Hepatocyte (in vitro differentiated cells): ENCODE results near the gene KRT71.

Experiments
- EZH2phosphoT487 ChIP-seq: fragments of 200-600 bp; sonication (generic); IDR thresholded peaks from one replicate; pipeline ENCODE4 v1.6.1; 2018; ENCODE audit warnings: antibody characterized with exemption, mild to moderate bottlenecking, low read depth, moderate library complexity; ENCODE audit not compliant: unreplicated experiment, severe bottlenecking
- TF ChIP-seq, protein P1 (sequence below): fragments of 200-600 bp; sonication (generic); IDR thresholded peaks from 2 replicates; pipeline ENCODE4 v1.5.1; 2016; ENCODE audit warnings: antibody characterized with exemption, mild to moderate bottlenecking; ENCODE audit not compliant: poor library complexity

GRCh38 chr12:52501490-52501889, 51.5 kb downstream of the KRT71 start:
- TF ChIP-seq, protein P1, sequence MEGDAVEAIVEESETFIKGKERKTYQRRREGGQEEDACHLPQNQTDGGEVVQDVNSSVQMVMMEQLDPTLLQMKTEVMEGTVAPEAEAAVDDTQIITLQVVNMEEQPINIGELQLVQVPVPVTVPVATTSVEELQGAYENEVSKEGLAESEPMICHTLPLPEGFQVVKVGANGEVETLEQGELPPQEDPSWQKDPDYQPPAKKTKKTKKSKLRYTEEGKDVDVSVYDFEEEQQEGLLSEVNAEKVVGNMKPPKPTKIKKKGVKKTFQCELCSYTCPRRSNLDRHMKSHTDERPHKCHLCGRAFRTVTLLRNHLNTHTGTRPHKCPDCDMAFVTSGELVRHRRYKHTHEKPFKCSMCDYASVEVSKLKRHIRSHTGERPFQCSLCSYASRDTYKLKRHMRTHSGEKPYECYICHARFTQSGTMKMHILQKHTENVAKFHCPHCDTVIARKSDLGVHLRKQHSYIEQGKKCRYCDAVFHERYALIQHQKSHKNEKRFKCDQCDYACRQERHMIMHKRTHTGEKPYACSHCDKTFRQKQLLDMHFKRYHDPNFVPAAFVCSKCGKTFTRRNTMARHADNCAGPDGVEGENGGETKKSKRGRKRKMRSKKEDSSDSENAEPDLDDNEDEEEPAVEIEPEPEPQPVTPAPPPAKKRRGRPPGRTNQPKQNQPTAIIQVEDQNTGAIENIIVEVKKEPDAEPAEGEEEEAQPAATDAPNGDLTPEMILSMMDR: no peak
- TF ChIP-seq EZH2phosphoT487: no peak
